Fibroblast of peridontal ligament (primary cell): ENCODE results near the gene MACO1.

Source experiments
- DNase-seq: peaks from one replicate; pipeline ENCODE4 v3.0.0-alpha.2; 2010; ENCODE audit errors: extremely low read depth

Gene MACO1

DNA sequence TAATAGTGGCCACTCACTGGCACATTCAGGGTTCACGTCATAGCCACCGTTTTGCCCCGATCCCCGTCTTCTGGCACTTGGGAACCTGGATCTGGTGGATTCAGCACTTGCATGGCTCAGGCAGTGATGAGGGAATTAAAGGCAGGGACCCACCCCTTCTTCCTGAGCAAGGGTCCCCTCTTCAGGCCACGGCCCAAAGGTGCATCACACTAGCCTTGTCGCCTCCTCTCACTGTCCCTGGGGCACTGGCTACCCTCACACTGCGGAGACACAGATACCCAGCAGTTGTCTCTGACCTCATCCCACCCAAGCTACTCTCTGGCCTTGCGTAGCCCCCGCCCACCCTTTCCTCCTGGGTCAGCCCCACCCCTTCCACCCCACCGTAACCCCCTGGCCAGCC is 92.8 kb downstream of the MACO1 start:
- no peak for DNase-seq

DNA sequence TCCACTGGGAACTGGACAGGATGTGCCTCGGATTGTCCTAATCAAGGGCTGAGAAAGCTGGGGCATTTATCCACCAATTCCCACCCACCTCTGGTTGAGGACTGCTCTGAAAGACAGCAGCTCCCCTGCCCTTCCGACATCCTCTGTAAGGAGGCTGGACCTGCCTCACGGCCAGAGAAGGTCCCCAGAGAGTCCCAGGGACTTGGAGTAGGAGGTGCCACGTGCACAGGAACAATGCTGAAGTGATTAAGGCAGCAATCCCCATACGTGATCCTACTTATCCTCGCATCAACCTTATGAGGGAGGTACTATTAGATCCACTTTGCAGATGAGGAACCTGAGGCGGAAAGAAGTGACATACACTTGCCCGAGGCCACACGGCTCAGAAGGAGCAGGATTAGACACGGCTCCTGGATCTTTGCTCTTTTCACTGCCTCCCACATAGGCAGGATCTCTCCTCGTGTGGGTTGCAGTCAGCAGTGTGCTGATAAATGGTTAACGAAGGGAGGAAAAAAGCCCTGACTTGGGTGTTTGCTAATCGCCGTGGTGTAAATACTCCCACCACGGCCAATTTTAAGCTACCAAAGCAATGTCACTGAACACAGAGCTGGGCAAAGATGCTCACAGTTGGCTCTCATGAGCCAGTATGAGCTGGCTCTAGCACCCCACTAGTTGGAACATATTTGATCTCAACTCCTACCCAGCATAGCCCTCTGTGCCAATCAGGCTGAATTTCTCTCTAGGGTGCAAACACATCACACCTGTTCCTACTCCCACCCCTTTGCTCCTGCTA is 94.1 kb downstream of the MACO1 start:
- DNase-seq, result no peak

DNA sequence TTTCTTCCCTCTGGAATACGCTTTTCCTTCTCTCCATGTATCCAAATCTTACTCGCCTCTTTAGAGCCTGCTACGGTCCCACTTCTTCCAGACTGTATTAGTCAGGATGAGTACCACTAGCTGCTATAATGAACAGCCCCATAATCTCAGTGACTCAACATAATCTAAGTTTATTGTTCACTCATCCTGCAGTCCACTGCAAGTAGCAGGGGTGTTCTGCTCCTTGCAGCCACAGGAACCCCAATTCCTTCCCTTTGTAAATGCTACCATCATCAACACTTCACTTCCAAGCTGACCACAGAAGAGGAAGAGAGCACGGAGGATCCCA is 94.6 kb downstream of the MACO1 start:
- no peak for DNase-seq

GRCh38 chr1:25526753-25527152 is 96.1 kb downstream of the MACO1 start:
- no peak for DNase-seq

GRCh38 chr1:25527226-25527846 is 96.6 kb downstream of the MACO1 start:
- DNase-seq, result no peak

DNA sequence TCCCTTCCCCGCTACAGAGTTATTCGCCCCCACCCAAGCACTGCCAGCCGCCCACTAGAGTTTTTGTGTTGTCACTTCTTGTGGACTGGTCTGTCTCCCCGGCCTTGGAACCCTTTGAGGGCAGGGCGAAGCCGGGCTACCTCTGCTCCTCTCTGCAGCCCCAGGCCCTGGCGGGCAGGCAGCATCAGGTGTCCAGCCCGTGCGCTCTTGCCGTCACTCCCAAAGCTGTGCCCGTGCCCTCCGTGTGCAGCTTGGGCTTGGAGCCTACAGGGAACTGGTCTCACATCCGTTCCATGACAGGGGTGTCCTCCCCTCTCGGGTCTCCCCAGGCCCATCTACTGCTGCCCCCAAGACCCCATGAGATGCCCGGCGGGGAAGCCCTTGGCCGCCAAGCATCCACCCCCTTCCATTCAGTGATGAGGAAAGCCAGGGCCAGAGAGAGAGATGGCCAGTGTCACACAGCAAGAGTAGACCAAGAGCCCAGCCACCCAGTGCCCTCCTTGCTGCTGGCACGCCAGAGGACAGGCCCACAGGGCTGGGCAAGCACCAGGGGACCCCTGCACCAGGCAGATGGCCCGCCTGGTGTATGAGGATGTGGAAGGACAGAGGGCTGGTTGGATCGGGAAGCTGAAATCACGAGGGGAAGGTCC is 97.4 kb downstream of the MACO1 start:
- DNase-seq, result no peak

GRCh38 chr1:25528881-25529517 is 98.3 kb downstream of the MACO1 start:
- DNase-seq, result no peak

DNA sequence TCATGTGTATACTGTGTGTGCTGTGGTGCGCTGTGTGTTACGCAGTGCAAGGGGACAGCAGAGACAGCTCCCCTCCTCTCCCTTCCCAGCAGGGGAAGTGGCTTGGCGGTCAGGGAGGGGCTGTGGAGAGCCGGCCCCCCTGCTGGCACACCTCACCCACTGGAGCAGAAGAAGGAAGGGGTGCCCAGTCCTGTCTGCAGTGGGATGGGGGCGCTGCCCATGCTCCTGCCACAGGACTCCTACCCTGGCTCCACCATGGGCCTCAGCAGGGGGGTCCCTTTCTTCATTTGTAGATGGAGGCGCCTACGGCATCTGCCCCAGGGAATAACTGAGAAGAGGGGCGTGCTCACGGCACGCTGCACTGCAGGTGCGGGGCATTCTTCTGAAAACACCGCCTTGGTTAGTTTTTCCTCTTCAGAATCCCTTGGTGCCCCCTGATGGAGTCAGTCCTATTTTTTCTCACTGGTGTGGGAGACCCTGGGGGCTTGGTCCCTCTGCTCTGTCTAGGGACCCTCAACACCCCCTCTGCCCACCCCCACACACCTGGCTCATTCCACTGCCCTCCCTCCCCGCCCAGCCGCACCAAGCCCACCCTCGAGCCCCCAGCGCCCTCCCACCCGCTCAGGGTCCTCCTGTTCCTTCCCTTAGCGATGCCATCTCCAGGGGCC is 99.0 kb downstream of the MACO1 start:
- no peak for DNase-seq

GRCh38 chr1:25530186-25531081 is 99.7 kb downstream of the MACO1 start:
- no peak for DNase-seq

DNA sequence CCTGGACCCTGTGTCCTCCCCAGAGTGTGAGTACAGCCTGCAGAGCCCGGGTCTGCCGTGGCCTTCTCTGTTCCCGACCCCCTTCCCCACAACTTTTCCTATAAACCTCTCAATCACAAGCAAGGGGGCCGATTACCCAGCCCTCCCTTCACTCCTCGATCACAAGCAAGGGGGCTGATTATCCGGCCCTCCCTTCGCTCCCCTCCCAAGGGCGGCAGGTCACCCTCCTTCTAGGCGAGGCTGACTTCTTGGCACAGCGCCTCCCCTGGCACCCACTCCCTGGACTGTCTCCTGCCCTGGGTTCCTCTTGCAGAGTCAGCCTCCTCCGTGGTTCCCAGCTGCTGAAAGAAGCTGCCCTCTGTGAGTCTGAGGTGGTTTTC is 100.4 kb downstream of the MACO1 start:
- DNase-seq, result no peak

DNA sequence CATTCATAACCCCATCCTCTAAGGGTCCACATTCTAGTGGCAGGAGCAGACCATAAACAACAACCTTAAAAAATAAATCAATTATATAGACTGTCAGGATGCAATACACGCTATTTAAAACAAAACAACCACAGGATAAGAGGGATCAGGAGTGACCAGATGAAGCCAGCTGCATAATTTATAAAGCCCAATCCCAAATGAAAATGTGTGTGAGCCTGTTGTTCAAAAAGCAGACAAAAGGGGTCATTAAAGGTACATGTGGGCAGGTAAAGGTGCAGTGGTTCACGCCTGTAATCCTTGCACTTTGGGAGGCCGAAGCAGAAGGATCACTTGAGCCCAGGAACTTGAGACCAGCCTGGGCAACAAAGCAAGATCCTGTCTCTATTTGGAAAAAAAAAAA is 102.3 kb downstream of the MACO1 start:
- DNase-seq, result no peak

DNA sequence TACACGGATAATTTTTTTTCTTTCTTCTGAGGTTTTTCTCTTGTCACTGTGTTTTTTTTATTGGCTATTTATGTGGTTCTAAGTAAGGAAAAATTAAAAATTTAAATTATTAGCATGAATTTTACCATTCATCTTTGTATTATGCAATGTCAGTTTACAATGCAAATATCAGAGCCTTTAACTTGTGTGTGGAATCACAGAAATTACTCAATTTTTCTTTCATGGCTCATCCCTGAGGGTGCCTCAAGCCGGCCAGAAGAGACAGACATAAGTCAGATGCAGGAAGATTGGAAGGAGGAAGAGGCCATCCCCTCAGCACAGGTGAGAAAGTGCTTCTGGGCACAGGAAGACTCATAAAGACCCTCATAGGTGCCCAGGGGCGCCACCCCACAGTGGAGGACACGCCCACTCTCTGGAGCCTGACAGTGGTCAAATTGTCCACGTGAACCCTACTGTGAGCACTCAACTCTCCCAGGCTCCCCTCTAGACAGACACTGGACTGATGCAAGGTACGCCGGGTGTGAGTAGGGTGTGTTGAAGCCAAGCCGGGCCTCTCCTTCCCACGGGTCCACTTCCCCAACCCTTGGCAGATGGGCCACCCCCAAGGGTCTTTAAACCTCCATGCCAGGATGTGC is 103.2 kb downstream of the MACO1 start:
- no peak for DNase-seq

DNA sequence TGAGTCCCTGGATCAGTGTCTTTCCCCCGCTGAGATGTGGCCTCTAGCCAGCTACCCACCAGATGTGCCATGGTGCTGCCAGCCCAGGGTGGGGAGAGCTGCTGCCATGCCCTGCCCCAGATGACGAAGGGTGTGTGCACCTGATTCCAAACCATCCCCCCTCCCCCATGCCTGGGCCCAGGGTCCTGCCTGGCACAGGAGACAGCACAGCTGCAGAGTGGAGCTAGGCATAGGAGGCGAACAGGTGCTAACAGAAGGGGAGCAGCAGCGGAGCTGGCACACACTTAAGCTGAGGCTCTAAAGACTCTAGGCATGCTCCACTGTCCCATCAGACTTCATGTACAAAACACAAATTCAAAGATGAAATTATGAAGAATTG is 103.7 kb downstream of the MACO1 start:
- no peak for DNase-seq

GRCh38 chr1:25536124-25536523 is 105.4 kb downstream of the MACO1 start:
- no peak for DNase-seq

DNA sequence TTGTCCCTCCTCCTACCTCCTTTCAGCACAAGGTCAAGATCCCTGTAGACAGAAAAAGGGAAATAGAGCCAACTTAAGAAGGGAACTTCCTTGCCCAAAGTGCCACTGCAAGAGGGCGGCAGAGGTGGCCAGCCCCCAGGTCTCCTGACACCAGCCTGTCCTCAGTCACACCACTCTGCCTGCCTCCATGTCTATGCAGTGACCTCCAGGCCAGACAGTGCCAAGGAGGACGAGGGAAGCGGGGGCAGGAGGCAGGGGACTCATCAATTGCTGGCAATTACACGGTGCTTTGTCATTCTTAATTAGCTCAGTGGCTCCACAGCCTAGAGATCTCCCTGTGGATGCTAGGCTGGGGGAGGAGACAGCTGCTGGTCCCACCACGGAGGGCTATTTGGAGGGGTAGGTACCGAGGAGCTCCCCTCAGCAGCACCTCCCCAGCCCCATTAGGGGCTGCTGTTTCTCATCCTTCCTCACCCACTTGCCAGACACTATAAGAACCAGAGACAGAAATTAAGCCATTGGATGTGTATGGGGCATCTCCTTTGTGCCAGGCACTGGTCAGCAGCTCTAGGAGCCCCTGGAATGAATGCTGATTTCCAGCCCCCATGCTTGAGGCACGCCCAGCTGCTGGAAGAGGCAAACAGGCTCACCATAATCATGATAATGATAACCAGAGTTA is 106.6 kb downstream of the MACO1 start:
- DNase-seq, result no peak

GRCh38 chr1:25538191-25538767 is 107.6 kb downstream of the MACO1 start:
- no peak for DNase-seq

DNA sequence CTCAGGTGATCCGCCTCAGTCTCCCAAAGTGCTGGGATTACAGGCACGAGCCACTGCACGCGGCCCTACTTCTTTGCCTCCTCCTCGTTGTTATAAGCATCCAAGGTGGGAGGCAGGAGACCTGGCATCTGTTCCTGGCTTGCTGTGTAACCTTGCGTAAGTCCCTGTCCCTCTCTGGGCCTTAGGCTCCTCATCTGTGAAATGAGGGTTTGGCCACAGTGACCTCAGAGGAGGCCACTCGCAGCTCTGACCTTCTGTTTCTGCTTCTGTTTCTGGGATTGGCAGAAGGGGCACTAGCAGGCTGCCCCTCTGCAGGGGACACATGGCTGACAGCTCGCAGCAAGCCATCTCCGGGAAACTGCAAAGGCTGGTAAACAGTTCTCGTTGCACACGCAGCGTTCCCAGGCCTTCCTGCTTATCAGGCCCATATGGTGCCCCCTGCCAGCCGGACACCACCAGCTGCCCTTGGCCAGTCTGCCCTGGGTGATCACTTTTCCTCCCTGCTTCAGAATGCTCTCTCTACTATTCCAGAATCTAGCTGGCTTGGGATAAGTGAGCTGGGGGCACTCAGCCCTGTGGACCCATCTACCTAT is 110.1 kb downstream of the MACO1 start:
- DNase-seq, result no peak

- DNase-seq, result no peak
Measured at GRCh38 chr1:25541425-25541824, 110.7 kb downstream of the MACO1 start.

DNA sequence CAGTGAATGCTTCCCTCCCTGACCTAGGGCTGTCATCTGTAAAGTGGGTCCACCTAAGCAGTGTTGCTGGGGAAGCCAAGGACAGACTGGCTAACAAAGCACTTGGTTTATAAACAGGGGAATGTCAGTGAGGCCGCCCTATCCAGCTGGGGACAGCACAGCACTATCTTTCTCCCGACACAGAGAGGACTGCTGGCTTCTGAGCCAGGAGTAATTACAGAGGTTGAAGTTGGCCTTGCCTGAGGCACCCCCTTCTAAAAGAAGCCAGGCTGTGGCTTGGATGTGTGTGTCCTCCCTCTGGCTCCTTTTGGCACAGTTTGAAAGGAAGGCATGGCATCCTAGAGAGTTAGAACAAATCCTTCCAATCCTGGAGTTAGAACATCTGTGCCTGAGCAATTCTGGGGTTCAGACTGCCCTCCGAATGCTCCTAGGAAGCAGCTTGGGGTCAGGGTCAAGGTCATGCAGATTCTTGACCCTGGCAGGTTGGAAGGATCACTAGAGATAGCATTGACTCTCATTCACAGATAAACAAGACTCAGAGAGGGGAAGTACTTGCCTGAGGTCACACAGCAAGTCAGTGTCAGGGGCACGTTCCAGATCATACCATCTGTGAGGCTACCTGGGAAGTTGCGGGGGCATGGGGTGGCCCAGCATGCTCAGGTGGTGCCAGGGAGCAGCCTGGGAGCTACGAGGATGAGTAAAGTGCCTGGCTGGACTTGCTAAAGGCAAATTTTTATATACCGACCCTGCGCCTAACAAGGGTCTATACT is 111.4 kb downstream of the MACO1 start:
- no peak for DNase-seq
